K562 (cell line): ENCODE results near the gene FBXW11. TPM values are rescaled to one million over a fixed set of nuclear protein-coding genes. Genes with fewer than 3 reads are reported as not detected.

Experiments
- ATAC-seq: fragments of 200-7000 bp; cut with Tn5 transposase; 3 replicates; pipeline ENCODE4 v1.9.1; 2020; ENCODE audit warnings: moderate library complexity
- BruUV-seq: library from RNA; stranded (reverse); fragments of 400-500 nt; replicated peaks from 2 replicates; lab custom pipeline; 2021; lab: Mats Ljungman, UMichigan
- CTCF ChIA-PET: fragments of 300-600 bp; formaldehyde crosslinking; extraction: SDS; loops from one replicate; lab custom pipeline; 2021; ENCODE audit warnings: low intra/inter-chr PET ratio; lab: Yijun Ruan, JAX
- POLR2A ChIA-PET: fragments of 300-600, 350-650 bp; sonication (Branson Sonifier 250); formaldehyde crosslinking; extraction: SDS; loops from one replicate; lab custom pipeline; 2021; ENCODE audit warnings: antibody characterized with exemption, inconsistent platforms; lab: Yijun Ruan, JAX
- DNase-seq, 4 experiments: peaks; one replicate each; pipeline versions ENCODE4 v3.0.0 to v3.0.0-alpha.2; 2011 to 2018; ENCODE audit warnings: low spot score in 3 of 4, mixed read lengths in 3 of 4; ENCODE audit errors: extremely low read depth in 1 of 4
- FAIRE-seq: peaks from 2 replicates; lab custom pipeline; 2011; peaks lifted over from hg19 to GRCh38; lab: Jason Lieb, UNC
- H2AFZ ChIP-seq: 2 replicates; pipeline ENCODE4 v1.6.0; 2011; ENCODE audit warnings: low read depth, low read length, control low read depth, inconsistent platforms
- H3K27ac ChIP-seq: fragments of 200-600 bp; 3 replicates; pipeline ENCODE4 v1.8.0; 2011; ENCODE audit warnings: low read depth, mild to moderate bottlenecking, control low read depth, inconsistent platforms, low read length, moderate library complexity, mixed read lengths; ENCODE audit errors: extremely low read depth
- H3K27me3 ChIP-seq, 2 experiments: fragments of 300-600 bp in 1 of 2; 2 replicates in 1 of 2; 3 replicates in 1 of 2; pipeline versions ENCODE4 v1.6.0 to v1.8.0; 2011; ENCODE audit warnings: inconsistent platforms in 2 of 2, low read length in 2 of 2, mild to moderate bottlenecking in 1 of 2, mixed read lengths in 1 of 2, moderate library complexity in 1 of 2; ENCODE audit not compliant: control insufficient read depth in 2 of 2, insufficient read depth in 2 of 2
- H3K36me3 ChIP-seq: fragments of 300-600 bp; 3 replicates; pipeline ENCODE4 v1.8.0; 2011; ENCODE audit warnings: mild to moderate bottlenecking, low read length, inconsistent platforms; ENCODE audit not compliant: control insufficient read depth, insufficient read depth
- H3K4me1 ChIP-seq, 2 experiments: fragments of 200-600 bp in 1 of 2; replicated peaks in 1 of 2; 2 replicates in 1 of 2; 3 replicates in 1 of 2; pipeline versions ENCODE4 v1.5.1 to v1.8.0; 2011; ENCODE audit warnings: inconsistent platforms in 2 of 2, low read length in 2 of 2, mild to moderate bottlenecking in 1 of 2, mixed read lengths in 1 of 2, moderate library complexity in 1 of 2; ENCODE audit not compliant: control insufficient read depth in 2 of 2, insufficient read depth in 2 of 2
- H3K4me2 ChIP-seq: 2 replicates; pipeline ENCODE4 v1.6.1; 2011; ENCODE audit warnings: low read length, control low read depth, inconsistent platforms, mixed read lengths; ENCODE audit not compliant: insufficient read depth
- H3K4me3 ChIP-seq: fragments of 200-600 bp; sonication (generic), shearing (Covaris generic); 2 replicates; pipeline ENCODE4 v1.5.1; 2016; ENCODE audit warnings: control low read depth, inconsistent platforms
- H3K79me2 ChIP-seq: fragments of 200-600 bp; 3 replicates; pipeline ENCODE4 v1.8.0; 2011; ENCODE audit warnings: low read length, inconsistent platforms; ENCODE audit not compliant: control insufficient read depth, insufficient read depth
- H3K9ac ChIP-seq, 2 experiments: 2 replicates each; pipeline versions ENCODE4 v1.6.0 to v1.6.1; 2011; ENCODE audit warnings: low read depth in 2 of 2, low read length in 2 of 2, control low read depth in 1 of 2, inconsistent platforms in 1 of 2, mild to moderate bottlenecking in 1 of 2, mixed read lengths in 1 of 2; ENCODE audit not compliant: insufficient read depth in 1 of 2
- H3K9me1 ChIP-seq: one replicate; pipeline ENCODE4 v1.6.0; 2011; ENCODE audit warnings: inconsistent platforms, mild to moderate bottlenecking, low read length, moderate library complexity; ENCODE audit not compliant: control insufficient read depth, insufficient read depth
- H3K9me3 ChIP-seq: replicated peaks from 2 replicates; pipeline ENCODE4 v1.5.1; 2011; ENCODE audit warnings: low read depth, low read length, inconsistent platforms; ENCODE audit not compliant: control insufficient read depth, insufficient read depth
- H4K20me1 ChIP-seq: replicated peaks from 2 replicates; pipeline ENCODE4 v1.6.1; 2011; ENCODE audit warnings: low read length, inconsistent platforms, mixed read lengths; ENCODE audit not compliant: control insufficient read depth, insufficient read depth
- ASH1L ChIP-seq: fragments of 450-650 bp; IDR thresholded peaks from 2 replicates; pipeline ENCODE4 v1.6.1; 2018; ENCODE audit warnings: borderline replicate concordance, mild to moderate bottlenecking, low read depth; ENCODE audit not compliant: partially characterized antibody
- GABPA ChIP-seq: fragments of 200-800 bp; sonication (Bioruptor generic); conservative IDR thresholded peaks from 2 replicates; pipeline ENCODE4 v1.6.1; 2016; ENCODE audit warnings: low read depth, missing genetic modification characterization, missing compliant biosample characterization
- GABPB1 ChIP-seq: sonication (generic); formaldehyde crosslinking; IDR thresholded peaks from 2 replicates; pipeline ENCODE4 v1.8.0; 2022; ENCODE audit warnings: mild to moderate bottlenecking, missing genetic modification reagents
- HOMEZ ChIP-seq: fragments of 250-450 bp; sonication (Bioruptor Pico); IDR thresholded peaks from 2 replicates; pipeline ENCODE4 v1.4.0; 2020; ENCODE audit warnings: mild to moderate bottlenecking, moderate library complexity
- JUND ChIP-seq, 2 experiments: IDR thresholded peaks; 2 replicates in 1 of 2; 3 replicates in 1 of 2; pipeline ENCODE4 v1.6.1; 2011; ENCODE audit warnings: borderline replicate concordance in 2 of 2, low read depth in 2 of 2, low read length in 2 of 2, improper control_type of control experiment in 1 of 2, missing biosample characterization in 1 of 2, missing genetic modification characterization in 1 of 2, missing genetic modification reagents in 1 of 2
- KAT8 ChIP-seq: fragments of 450-650 bp; IDR thresholded peaks from 2 replicates; pipeline ENCODE4 v1.6.1; 2016; ENCODE audit warnings: low read depth, mild to moderate bottlenecking
- KLF6 ChIP-seq: fragments of 250-450 bp; sonication (Bioruptor Pico); IDR thresholded peaks from 2 replicates; pipeline ENCODE4 v1.4.0; 2020; ENCODE audit warnings: mild to moderate bottlenecking, moderate library complexity, borderline replicate concordance
- MEF2D ChIP-seq: conservative IDR thresholded peaks from 2 replicates; pipeline ENCODE4 v1.6.1; 2016; ENCODE audit warnings: low read depth, missing genetic modification characterization, missing compliant biosample characterization
- NCOA4 ChIP-seq: fragments of 450-650 bp; IDR thresholded peaks from 2 replicates; pipeline ENCODE4 v1.6.1; 2018; ENCODE audit warnings: mild to moderate bottlenecking; ENCODE audit not compliant: partially characterized antibody
- NR0B1 ChIP-seq: fragments of 450-650 bp; IDR thresholded peaks from one replicate; pipeline ENCODE4 v1.6.1; 2018; ENCODE audit warnings: mild to moderate bottlenecking, moderate library complexity; ENCODE audit not compliant: partially characterized antibody
- POLR2AphosphoS5 ChIP-seq: IDR thresholded peaks from 2 replicates; pipeline ENCODE4 v1.6.1; 2011; ENCODE audit warnings: mild to moderate bottlenecking, low read depth, low read length, moderate library complexity; ENCODE audit not compliant: control insufficient read depth, insufficient read depth
- RBM34 ChIP-seq: fragments of 200-400 bp; formaldehyde crosslinking; IDR thresholded peaks from 2 replicates; pipeline ENCODE4 v1.6.1; 2018; ENCODE audit warnings: low read length, borderline replicate concordance; ENCODE audit not compliant: insufficient read depth
- SRSF9 ChIP-seq: fragments of 200-400 bp; formaldehyde crosslinking; IDR thresholded peaks from 2 replicates; pipeline ENCODE4 v1.6.1; 2017; ENCODE audit warnings: low read depth, low read length, borderline replicate concordance
- ZBTB5 ChIP-seq: fragments of 450-650 bp; IDR thresholded peaks from 2 replicates; pipeline ENCODE4 v1.6.1; 2017; ENCODE audit warnings: antibody characterized with exemption
- ZC3H8 ChIP-seq: fragments of 450-650 bp; IDR thresholded peaks from 2 replicates; pipeline ENCODE4 v1.6.1; 2017
- ZNF347 ChIP-seq: fragments of 450-650 bp; formaldehyde crosslinking; IDR thresholded peaks from 2 replicates; pipeline ENCODE4 v1.4.0; 2020; ENCODE audit warnings: low read depth, mild to moderate bottlenecking, moderate library complexity
- ZSCAN32 ChIP-seq: fragments of 450-650 bp; formaldehyde crosslinking; IDR thresholded peaks from 2 replicates; pipeline ENCODE4 v1.4.0; 2020; ENCODE audit warnings: mild to moderate bottlenecking, moderate library complexity
- in situ Hi-C: fragments of 300-500 bp; cut with MboI; formaldehyde crosslinking; loops from 4 replicates; pipeline ENCODE4 v1.15.0; 2018; ENCODE audit warnings: inconsistent platforms, mixed read lengths
- intact Hi-C: fragments of 100-400 bp; cut with micrococcal nuclease; formaldehyde crosslinking; loops from 2 replicates; pipeline ENCODE4 v1.14.2; 2022
- polyA plus RNA-seq, 8 experiments: library from polyadenylated mRNA; depleted of rRNA in 4 of 8; stranded (reverse) in 5 of 8; unstranded in 3 of 8; fragments of >200 nt; fragmentation: Nextera tagmentation in 2 of 8; fragmentation: Illumina TruSeq in 1 of 8; extraction: Ambion mirVana in 2 of 8; extraction: Trizol in 1 of 8; gene quantifications; 2 replicates each; pipeline versions ENCODE4 v1.2.1 to v1.2.3, GENCODE V29; 2011 to 2014; ENCODE audit warnings: inconsistent platforms in 1 of 8, missing spikeins in 1 of 8
- total RNA-seq, 7 experiments: library from RNA; depleted of rRNA in 6 of 7; stranded (reverse); fragments of >200 nt in 6 of 7; fragmentation: Illumina TruSeq in 2 of 7; extraction: Trizol in 2 of 7; gene quantifications; 2 replicates each; pipeline versions ENCODE4 v1.2.1 to v1.2.3, GENCODE V29; 2011 to 2021; ENCODE audit warnings: low replicate concordance in 1 of 7

Gene FBXW11
- total and polyA plus RNA-seq, 9 of the 15 experiments (the other 6 are each of a cell fraction or from before 2014, with no cell fraction given) = 3.0 to 28.6 (median 23.6) TPM

GRCh38 chr5:171989946-171990712 lies 16.3 kb downstream of the FBXW11 start:
- no peak overlapping the region for H3K27ac ChIP-seq
- peaks cover 7% of the 10 kb centered on the region; the same call in 2 of the 3 replicates for H3K36me3 ChIP-seq
- intact Hi-C loops = loop anchor here (5.0 kb wide), 1 partner anchor 53 kb away; no protein-coding TSS in a partner anchor
- ATAC-seq = no peak
- in situ Hi-C loops = no loop called here
- H3K9me3 ChIP-seq = no peaks in the 10 kb centered on the region
- peaks cover 5 to 6% of the 10 kb centered on the region in 2 experiments; a peak in 3 of 5 replicates for H3K4me1 ChIP-seq
- no peak overlapping the region for H3K4me2 ChIP-seq
- no peak for DNase-seq
- CTCF ChIA-PET = no interaction called here
- no peaks in the 10 kb centered on the region for H3K27me3 ChIP-seq
- peaks cover 4% of the 10 kb centered on the region; the same call in 1 of the 2 replicates for H4K20me1 ChIP-seq
- POLR2A ChIA-PET = interaction anchor here (0.6 to 0.7 kb wide), 3 partner anchors 16 to 318 kb away, joined by 3 read pairs; partner anchors contain the start of gene FBXW11
- BruUV-seq = no TSS peak
- no peak overlapping the region for H3K9ac ChIP-seq
- no peak overlapping the region for H3K4me3 ChIP-seq
- H2AFZ ChIP-seq = no peak overlapping the region
- no peaks in the 10 kb centered on the region for H3K9me1 ChIP-seq
- FAIRE-seq = no peak
- peaks cover 35% of the 10 kb centered on the region for H3K79me2 ChIP-seq
- TF ChIP-seq JUND (IDR thresholded peaks at IDR 0.05; ENCODE audit: borderline replicate concordance, low read depth, low read length) (no peak), JUND (tag; IDR thresholded peaks at IDR 0.05; ENCODE audit: borderline replicate concordance, low read depth, low read length) (no peak), ASH1L (no peak), NR0B1 (no peak), NCOA4 (no peak), SRSF9 (no peak), MEF2D (no peak), KAT8 (no peak), GABPA (tag) (no peak), HOMEZ (CRISPR knock-in tag) (no peak), ZBTB5 (no peak), ZC3H8 (no peak), POLR2AphosphoS5 (no peak), RBM34 (no peak), ZNF347 (CRISPR knock-in tag) (no peak), GABPB1 (CRISPR knock-in tag) (no peak), ZSCAN32 (CRISPR knock-in tag) (no peak), KLF6 (CRISPR knock-in tag) (no peak)
